Ovary (tissue), 3 donors: ENCODE results near the gene FAM13A.

Source experiments
- EP300 ChIP-seq: sonication (generic); formaldehyde crosslinking; IDR thresholded peaks from one replicate; pipeline ENCODE4 v1.6.1; 2017; ENCODE audit warnings: antibody characterized with exemption
- POLR2A ChIP-seq: fragments of 450-650 bp; IDR thresholded peaks from one replicate; pipeline ENCODE4 v1.6.1; 2017; ENCODE audit warnings: antibody characterized with exemption, mild to moderate bottlenecking, moderate library complexity
- TF ChIP-seq, protein P1 (sequence below), 3 donors: fragments of 450-650 bp in 2 of 3; fragments of 200-600 bp in 1 of 3; IDR thresholded peaks; one replicate each; pipeline versions ENCODE4 v1.5.1 to v1.8.0; 2016 to 2022; ENCODE audit warnings: antibody characterized with exemption in 3 of 3, mild to moderate bottlenecking in 1 of 3
- donor health status: DM: no; HTN: no; CAD: no.

GRCh38 chr4:88998891-88999290, 58.1 kb downstream of the FAM13A start:
- TF ChIP-seq, protein P1, sequence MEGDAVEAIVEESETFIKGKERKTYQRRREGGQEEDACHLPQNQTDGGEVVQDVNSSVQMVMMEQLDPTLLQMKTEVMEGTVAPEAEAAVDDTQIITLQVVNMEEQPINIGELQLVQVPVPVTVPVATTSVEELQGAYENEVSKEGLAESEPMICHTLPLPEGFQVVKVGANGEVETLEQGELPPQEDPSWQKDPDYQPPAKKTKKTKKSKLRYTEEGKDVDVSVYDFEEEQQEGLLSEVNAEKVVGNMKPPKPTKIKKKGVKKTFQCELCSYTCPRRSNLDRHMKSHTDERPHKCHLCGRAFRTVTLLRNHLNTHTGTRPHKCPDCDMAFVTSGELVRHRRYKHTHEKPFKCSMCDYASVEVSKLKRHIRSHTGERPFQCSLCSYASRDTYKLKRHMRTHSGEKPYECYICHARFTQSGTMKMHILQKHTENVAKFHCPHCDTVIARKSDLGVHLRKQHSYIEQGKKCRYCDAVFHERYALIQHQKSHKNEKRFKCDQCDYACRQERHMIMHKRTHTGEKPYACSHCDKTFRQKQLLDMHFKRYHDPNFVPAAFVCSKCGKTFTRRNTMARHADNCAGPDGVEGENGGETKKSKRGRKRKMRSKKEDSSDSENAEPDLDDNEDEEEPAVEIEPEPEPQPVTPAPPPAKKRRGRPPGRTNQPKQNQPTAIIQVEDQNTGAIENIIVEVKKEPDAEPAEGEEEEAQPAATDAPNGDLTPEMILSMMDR (IDR thresholded peaks at IDR 0.05), result no peak
- TF ChIP-seq POLR2A (no peak), EP300 (no peak)
